Suprapubic skin (tissue), 3 donors: ENCODE results near the gene MMAB.

Source experiments
- CTCF ChIP-seq, 2 donors: fragments of 200-600 bp in 1 of 2; fragments of 450-650 bp in 1 of 2; sonication (generic) in 1 of 2; IDR thresholded peaks; one replicate each; pipeline ENCODE4 v1.5.1; 2016 to 2019; ENCODE audit warnings: antibody characterized with exemption in 2 of 2, mild to moderate bottlenecking in 1 of 2, moderate library complexity in 1 of 2
- EP300 ChIP-seq: sonication (generic); formaldehyde crosslinking; IDR thresholded peaks from one replicate; pipeline ENCODE4 v1.6.1; 2017; ENCODE audit warnings: antibody characterized with exemption
- POLR2A ChIP-seq, 2 donors: fragments of 450-650 bp; IDR thresholded peaks; one replicate each; pipeline ENCODE4 v1.6.1; 2017; ENCODE audit warnings: antibody characterized with exemption in 2 of 2, mild to moderate bottlenecking in 2 of 2, moderate library complexity in 2 of 2

GRCh38 chr12:109587921-109588320 lies 14.6 kb upstream of the MMAB start:
- TF ChIP-seq POLR2A (IDR thresholded peaks at IDR 0.05) = no peak
- no peak for TF ChIP-seq EP300
- no peak for TF ChIP-seq CTCF (IDR thresholded peaks at IDR 0.05)
